C4-2B (cell line): ENCODE measurements around the gene TSHZ3.

Source experiments
- H3K27ac ChIP-seq: fragments of 450-650 bp; 2 replicates; pipeline ENCODE4 v1.5.1; 2017
- CTCF ChIP-seq: fragments of 450-650 bp; conservative IDR thresholded peaks from 2 replicates; pipeline ENCODE4 v1.5.1; 2017; ENCODE audit warnings: mild to moderate bottlenecking
- ZFX ChIP-seq: fragments of 450-650 bp; IDR thresholded peaks from 2 replicates; pipeline ENCODE4 v1.6.1; 2017

Gene TSHZ3

GRCh38 chr19:31387717-31388301, 38.6 kb upstream of the TSHZ3 start:
- no peak overlapping the region for H3K27ac ChIP-seq

DNA sequence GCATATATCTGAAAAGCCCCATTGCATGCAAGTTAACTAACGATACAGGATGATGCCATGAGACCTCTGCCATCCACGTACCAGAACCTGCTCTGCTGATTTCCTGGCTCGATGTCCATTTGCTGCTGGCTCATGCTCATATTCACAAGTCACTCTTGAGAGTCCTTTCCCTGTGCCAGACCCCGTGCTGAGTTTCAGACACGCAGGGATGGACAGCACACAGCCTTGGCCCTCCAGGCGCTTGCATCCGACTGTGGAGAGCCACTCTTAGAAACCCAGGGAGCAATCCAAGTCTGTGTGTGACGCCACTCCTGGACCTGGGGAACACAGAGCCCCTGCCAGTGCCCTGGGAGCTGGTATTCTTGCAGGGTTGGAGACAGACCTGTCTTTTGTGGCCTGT, 37.6 kb upstream of the TSHZ3 start:
- TF ChIP-seq ZFX (no peak), CTCF (no peak)
- no peak overlapping the region for H3K27ac ChIP-seq

More at GRCh38 chr19:31387717-31388301, 38.6 kb upstream of the TSHZ3 start:
- no peak for TF ChIP-seq CTCF
- no peak for TF ChIP-seq ZFX

- TF ChIP-seq CTCF = no peak
- no peak for TF ChIP-seq ZFX
- no peak overlapping the region for H3K27ac ChIP-seq
These were observed 36.5 kb upstream of the TSHZ3 start for GRCh38 chr19:31385744-31386143.

GRCh38 chr19:31383553-31383952, 34.3 kb upstream of the TSHZ3 start:
- TF ChIP-seq ZFX = no peak
- no peak for TF ChIP-seq CTCF
- H3K27ac ChIP-seq = no peak overlapping the region

DNA sequence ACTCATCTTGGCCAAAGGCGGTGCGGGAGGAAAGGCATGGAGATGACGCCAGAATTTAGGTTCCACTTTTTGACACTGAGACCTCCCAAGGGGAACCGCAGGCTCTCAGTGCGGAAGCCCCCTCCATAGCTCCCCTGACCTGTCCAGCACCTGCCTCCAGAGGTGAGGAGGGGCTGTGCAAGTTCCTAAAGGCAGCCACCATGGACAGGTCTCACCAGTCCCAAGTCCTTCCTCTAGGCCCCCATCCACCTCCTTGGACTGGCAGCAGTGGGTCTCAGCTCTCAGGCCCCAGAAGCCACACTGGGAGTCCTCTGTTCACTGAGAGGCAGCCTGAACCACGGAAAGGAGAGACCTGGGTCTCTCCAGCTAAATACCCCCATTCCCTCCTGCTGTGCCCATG, 31.6 kb upstream of the TSHZ3 start:
- TF ChIP-seq ZFX = no peak
- no peak for TF ChIP-seq CTCF
- no peak overlapping the region for H3K27ac ChIP-seq

- H3K27ac ChIP-seq = no peak overlapping the region; the same call in 1 of the 2 replicates
- no peak for TF ChIP-seq CTCF
- no peak for TF ChIP-seq ZFX
These were observed 29.2 kb upstream of the TSHZ3 start for GRCh38 chr19:31378404-31378803.

- no peak overlapping the region; the same call in 1 of the 2 replicates for H3K27ac ChIP-seq
- TF ChIP-seq ZFX (no peak), CTCF (no peak)
These were observed 28.5 kb upstream of the TSHZ3 start for GRCh38 chr19:31377736-31378135.
